Parathyroid adenoma (tissue), 2 donors: ENCODE results near the gene CD14.
A peak's percentile ranks its signal among the peaks of the same experiment; 100 is the strongest.
"Not testable (repeated sequence)": the region's sequence is repeated elsewhere in the genome, so short reads cannot be mapped to it uniquely, and the experiment has no call there.

Source experiments
- H2AFZ ChIP-seq: fragments of 300-600 bp; sonication (generic); one replicate; pipeline ENCODE4 v1.7.0; 2017; ENCODE audit warnings: antibody characterized with exemption, mild to moderate bottlenecking
- H3K27ac ChIP-seq: fragments of 300-600 bp; sonication (generic); one replicate; pipeline ENCODE4 v1.7.0; 2017
- H3K27me3 ChIP-seq: fragments of 300-600 bp; sonication (generic); one replicate; pipeline ENCODE4 v1.7.0; 2017; ENCODE audit warnings: low read length; ENCODE audit not compliant: control insufficient read depth, insufficient read depth
- H3K36me3 ChIP-seq: fragments of 300-600 bp; sonication (generic); one replicate; pipeline ENCODE4 v1.7.0; 2017; ENCODE audit warnings: low read length; ENCODE audit not compliant: control insufficient read depth, insufficient read depth
- H3K4me1 ChIP-seq: fragments of 300-600 bp; sonication (generic); one replicate; pipeline ENCODE4 v1.7.0; 2017; ENCODE audit warnings: control low read depth
- H3K4me2 ChIP-seq: fragments of 300-600 bp; sonication (generic); one replicate; pipeline ENCODE4 v1.7.0; 2017; ENCODE audit warnings: low read length
- H3K4me3 ChIP-seq: fragments of 300-600 bp; sonication (generic); one replicate; pipeline ENCODE4 v1.7.0; 2017; ENCODE audit warnings: low read depth, low read length
- H3K79me2 ChIP-seq: fragments of 300-600 bp; sonication (generic); one replicate; pipeline ENCODE4 v1.7.0; 2017; ENCODE audit warnings: control low read depth
- H3K9ac ChIP-seq: fragments of 300-600 bp; sonication (generic); one replicate; pipeline ENCODE4 v1.7.0; 2017; ENCODE audit warnings: mild to moderate bottlenecking
- H3K9me3 ChIP-seq: fragments of 300-600 bp; sonication (generic); one replicate; pipeline ENCODE4 v1.7.0; 2017; ENCODE audit warnings: low read length; ENCODE audit not compliant: control insufficient read depth
- TF ChIP-seq, protein P1 (sequence below): fragments of 300-600 bp; sonication (generic); IDR thresholded peaks from one replicate; pipeline ENCODE4 v1.7.0; 2017; ENCODE audit warnings: antibody characterized with exemption, mild to moderate bottlenecking
- donor health status: primary hyperparathyroidism.

Gene CD14

DNA sequence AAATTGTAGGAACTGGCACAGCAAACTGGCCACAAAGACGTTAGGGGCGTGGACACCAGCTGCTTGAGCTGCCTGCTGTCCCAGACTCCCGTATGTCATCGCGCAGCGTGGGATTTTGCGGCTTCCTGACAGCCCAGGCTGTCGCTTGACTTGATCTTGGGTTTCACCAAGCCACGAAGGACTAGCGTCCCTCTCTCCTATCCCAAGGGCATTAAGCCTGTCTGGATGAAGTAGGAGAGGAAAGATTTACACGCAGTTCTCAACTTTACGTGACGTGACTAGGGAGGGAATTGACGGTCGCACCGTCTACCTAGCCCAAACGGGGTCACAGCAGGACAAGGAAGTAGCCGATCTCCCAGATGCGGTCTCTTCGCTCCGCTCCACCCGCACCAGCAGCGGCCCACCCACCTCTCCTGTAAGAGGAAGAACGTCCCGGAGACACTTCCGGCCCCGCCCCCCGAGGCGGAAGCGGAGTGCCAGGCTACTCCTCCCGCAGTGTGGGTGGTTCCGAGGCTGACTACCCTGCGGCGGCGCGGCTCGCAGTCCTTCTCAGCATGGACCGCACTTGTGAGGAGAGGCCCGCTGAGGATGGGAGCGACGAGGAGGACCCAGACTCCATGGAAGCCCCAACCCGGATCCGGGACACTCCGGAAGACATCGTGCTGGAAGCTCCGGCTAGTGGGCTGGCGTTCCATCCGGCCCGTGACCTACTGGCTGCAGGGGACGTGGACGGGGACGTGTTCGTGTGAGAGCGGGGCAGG is 31.6 kb upstream of the CD14 start, which contains the start of gene WDR55:
Gene WDR55, plus strand, starts transcription at position 546 of the 761 bp plus-strand sequence. Its CDS starts 9 bp downstream, at position 555.
- H3K27ac ChIP-seq, result peak within 1 kb of the TSS; percentile 88
- peak within 1 kb of the TSS; percentile 2 for H3K9ac ChIP-seq
- no peaks in the 10 kb centered on the region for H3K4me1 ChIP-seq
- peak within 1 kb of the TSS; percentile 67 for H2AFZ ChIP-seq
- H3K36me3 ChIP-seq, result no peaks in the 10 kb centered on the region
- no peaks in the 10 kb centered on the region for H3K27me3 ChIP-seq
- H3K4me3 ChIP-seq, result peak within 1 kb of the TSS; percentile 96
- TF ChIP-seq, protein P1, sequence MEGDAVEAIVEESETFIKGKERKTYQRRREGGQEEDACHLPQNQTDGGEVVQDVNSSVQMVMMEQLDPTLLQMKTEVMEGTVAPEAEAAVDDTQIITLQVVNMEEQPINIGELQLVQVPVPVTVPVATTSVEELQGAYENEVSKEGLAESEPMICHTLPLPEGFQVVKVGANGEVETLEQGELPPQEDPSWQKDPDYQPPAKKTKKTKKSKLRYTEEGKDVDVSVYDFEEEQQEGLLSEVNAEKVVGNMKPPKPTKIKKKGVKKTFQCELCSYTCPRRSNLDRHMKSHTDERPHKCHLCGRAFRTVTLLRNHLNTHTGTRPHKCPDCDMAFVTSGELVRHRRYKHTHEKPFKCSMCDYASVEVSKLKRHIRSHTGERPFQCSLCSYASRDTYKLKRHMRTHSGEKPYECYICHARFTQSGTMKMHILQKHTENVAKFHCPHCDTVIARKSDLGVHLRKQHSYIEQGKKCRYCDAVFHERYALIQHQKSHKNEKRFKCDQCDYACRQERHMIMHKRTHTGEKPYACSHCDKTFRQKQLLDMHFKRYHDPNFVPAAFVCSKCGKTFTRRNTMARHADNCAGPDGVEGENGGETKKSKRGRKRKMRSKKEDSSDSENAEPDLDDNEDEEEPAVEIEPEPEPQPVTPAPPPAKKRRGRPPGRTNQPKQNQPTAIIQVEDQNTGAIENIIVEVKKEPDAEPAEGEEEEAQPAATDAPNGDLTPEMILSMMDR, result no peak
- H3K9me3 ChIP-seq, result no peaks in the 10 kb centered on the region
- peaks cover 4% of the 10 kb centered on the region for H3K79me2 ChIP-seq
- peak within 1 kb of the TSS; percentile 100 for H3K4me2 ChIP-seq

DNA sequence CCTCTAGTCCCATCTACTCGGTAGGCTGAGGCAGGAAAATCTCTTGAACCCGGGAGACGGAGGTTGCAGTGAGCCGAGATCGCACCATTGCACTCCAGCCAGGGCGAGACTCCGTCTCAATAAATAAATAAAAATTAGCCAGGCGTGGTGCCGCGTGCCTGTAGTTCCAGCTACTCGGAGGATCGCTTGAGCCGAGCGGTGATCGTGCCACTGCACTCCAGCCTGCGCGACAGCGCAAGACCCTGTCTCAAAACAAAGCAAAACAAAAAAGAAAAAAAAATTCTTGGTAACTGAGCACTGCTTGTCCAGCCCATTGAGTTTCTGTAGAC is 31.0 kb upstream of the CD14 start:
- H3K4me2 ChIP-seq, result peak overlapping the region; percentile 100
- TF ChIP-seq, protein P1, result no peak
- H3K79me2 ChIP-seq, result peaks cover 4% of the 10 kb centered on the region
- H3K4me1 ChIP-seq, result no peaks in the 10 kb centered on the region
- no peaks in the 10 kb centered on the region for H3K27me3 ChIP-seq
- peak overlapping the region; percentile 67 for H2AFZ ChIP-seq
- H3K36me3 ChIP-seq, result no peaks in the 10 kb centered on the region
- H3K9me3 ChIP-seq, result no peaks in the 10 kb centered on the region
- H3K27ac ChIP-seq, result peak overlapping the region; percentile 88
- peak overlapping the region; percentile 2 for H3K9ac ChIP-seq
- H3K4me3 ChIP-seq, result peak overlapping the region; percentile 96

DNA sequence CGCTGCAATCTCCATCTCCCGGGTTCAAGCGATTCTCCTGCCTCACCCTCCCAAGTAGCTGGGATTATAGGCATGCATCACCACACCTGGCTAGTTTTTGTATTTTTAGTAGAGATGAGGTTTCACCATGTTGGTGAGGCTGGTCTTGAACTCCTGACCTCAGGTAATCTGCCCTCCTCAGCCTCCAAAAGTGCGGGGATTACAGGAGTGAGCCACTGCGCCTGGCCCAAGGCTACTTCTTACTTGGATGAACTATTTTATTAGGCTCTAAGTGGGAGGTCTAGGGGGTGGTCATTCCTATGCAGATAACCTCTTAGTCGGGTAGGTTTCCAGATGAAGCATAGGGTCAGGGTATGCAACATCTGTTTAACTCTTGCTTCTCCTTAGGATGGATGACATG is 27.4 kb upstream of the CD14 start:
- not testable (repeated sequence) for H3K79me2 ChIP-seq, H3K27me3 ChIP-seq, H3K36me3 ChIP-seq, H3K27ac ChIP-seq, H3K4me2 ChIP-seq, H3K9ac ChIP-seq, H2AFZ ChIP-seq, H3K4me1 ChIP-seq, H3K9me3 ChIP-seq, H3K4me3 ChIP-seq

DNA sequence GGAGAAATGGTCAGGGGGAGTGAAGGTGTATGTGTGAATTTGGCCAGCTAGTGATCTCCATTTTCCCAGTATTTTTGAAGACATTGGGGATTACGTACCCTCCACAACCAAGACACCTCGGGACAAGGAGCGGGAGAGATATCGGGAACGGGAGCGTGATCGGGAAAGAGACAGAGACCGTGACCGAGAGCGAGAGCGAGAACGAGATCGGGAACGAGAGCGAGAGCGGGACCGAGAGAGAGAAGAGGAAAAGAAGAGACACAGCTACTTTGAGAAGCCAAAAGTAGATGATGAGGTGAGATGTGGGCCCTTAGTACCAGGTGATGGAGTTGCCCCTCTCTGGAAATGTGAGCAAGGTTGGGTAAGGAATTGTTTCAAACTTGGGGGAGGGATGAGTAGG is 25.9 kb upstream of the CD14 start:
- no peak overlapping the region for H3K9ac ChIP-seq
- no peaks in the 10 kb centered on the region for H3K36me3 ChIP-seq

DNA sequence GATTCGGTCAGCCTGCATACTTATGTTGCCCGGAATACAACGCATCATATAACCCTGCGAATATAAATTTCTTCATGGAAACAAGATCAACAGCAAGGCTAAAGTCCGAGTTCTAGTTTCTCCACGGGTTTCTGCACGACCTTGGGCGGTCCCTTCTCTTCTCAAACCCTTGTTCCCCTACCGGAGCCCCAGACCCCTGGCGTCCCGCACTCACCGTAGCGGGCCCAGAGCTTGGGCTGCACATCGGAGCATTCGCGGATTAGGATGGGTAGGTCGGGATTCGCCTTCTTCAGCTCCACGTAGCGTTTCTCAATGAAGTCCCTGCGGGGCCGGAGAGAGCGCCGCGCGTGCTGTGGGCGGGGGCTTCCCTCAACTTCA is 14.1 kb upstream of the CD14 start:
- H3K27me3 ChIP-seq, result no peaks in the 10 kb centered on the region
- peak overlapping the region; percentile 71 for H3K9ac ChIP-seq
- peaks cover 21% of the 10 kb centered on the region for H3K79me2 ChIP-seq
- peak overlapping the region; percentile 87 for H3K4me3 ChIP-seq
- no peaks in the 10 kb centered on the region for H3K36me3 ChIP-seq
- H3K4me2 ChIP-seq, result peak overlapping the region; percentile 95
- H3K4me1 ChIP-seq, result peaks cover 6% of the 10 kb centered on the region
- peak overlapping the region; percentile 94 for H2AFZ ChIP-seq
- no peaks in the 10 kb centered on the region for H3K9me3 ChIP-seq
- TF ChIP-seq, protein P1, result no peak
- peak overlapping the region; percentile 78 for H3K27ac ChIP-seq

More for the DNA sequence above, 25.9 kb upstream of the CD14 start:
- no peaks in the 10 kb centered on the region for H3K9me3 ChIP-seq
- no peaks in the 10 kb centered on the region for H3K27me3 ChIP-seq
- no peak overlapping the region for H3K4me2 ChIP-seq
- no peaks in the 10 kb centered on the region for H3K4me1 ChIP-seq
- no peak overlapping the region for H2AFZ ChIP-seq
- TF ChIP-seq, protein P1, result no peak
- no peak overlapping the region for H3K27ac ChIP-seq
- no peak overlapping the region for H3K4me3 ChIP-seq
- no peaks in the 10 kb centered on the region for H3K79me2 ChIP-seq
